Esophagus squamous epithelium (tissue), 5 donors: ENCODE data around the gene STAMBPL1. TPM values are rescaled to one million over a fixed set of nuclear protein-coding genes. Genes with fewer than 3 reads are reported as not detected.

Experiments used
- DNase-seq: peaks from one replicate; lab custom pipeline; 2025; lab: John Stamatoyannopoulos, UW
- H3K27ac ChIP-seq, 4 donors: fragments of 200-600 bp; sonication (generic); one replicate each; pipeline ENCODE4 v1.5.1; 2016 to 2019; ENCODE audit warnings: mild to moderate bottlenecking in 1 of 4
- H3K27me3 ChIP-seq, 4 donors: fragments of 200-600 bp; sonication (generic); 1 replicate in 3 of 4; 2 replicates in 1 of 4; pipeline versions ENCODE4 v1.5.1 to v1.6.0; 2017 to 2021; ENCODE audit warnings: antibody characterized with exemption in 1 of 4
- H3K36me3 ChIP-seq, 3 donors: fragments of 200-600 bp; sonication (generic); one replicate each; pipeline ENCODE4 v1.5.1; 2016 to 2019
- H3K4me1 ChIP-seq, 3 donors: fragments of 200-600 bp; sonication (generic); one replicate each; pipeline ENCODE4 v1.5.1; 2017 to 2019
- H3K4me3 ChIP-seq, 4 donors: fragments of 200-600 bp; sonication (generic); 1 replicate in 3 of 4; 2 replicates in 1 of 4; pipeline ENCODE4 v1.5.1; 2016 to 2019; ENCODE audit warnings: mild to moderate bottlenecking in 2 of 4, moderate library complexity in 1 of 4
- H3K9me3 ChIP-seq, 3 donors: fragments of 200-600 bp; sonication (generic); one replicate each; pipeline ENCODE4 v1.5.1; 2016 to 2019
- CTCF ChIP-seq, 6 experiments: fragments of 450-650 bp in 4 of 6; fragments of 200-600 bp in 2 of 6; sonication (generic) in 2 of 6; IDR thresholded peaks; one replicate each; pipeline ENCODE4 v1.5.1; 2016 to 2019; ENCODE audit warnings: antibody characterized with exemption in 6 of 6, mild to moderate bottlenecking in 4 of 6, moderate library complexity in 4 of 6
- POLR2A ChIP-seq, 4 donors: fragments of 450-650 bp; IDR thresholded peaks; one replicate each; pipeline ENCODE4 v1.6.1; 2017; ENCODE audit warnings: antibody characterized with exemption in 4 of 4, mild to moderate bottlenecking in 4 of 4, moderate library complexity in 3 of 4
- WGBS, 2 donors: methylation state at CpG; one replicate each; pipeline ENCODE4 v1.1.5; 2018; 5-methylcytosine and 5-hydroxymethylcytosine counted together
- intact Hi-C: fragments of 100-400 bp; cut with DNase I; formaldehyde crosslinking; loops from one replicate; pipeline ENCODE4 v1.15.0; 2022
- total RNA-seq, 4 donors: library from RNA; depleted of rRNA; stranded (reverse); fragments of >200 nt; gene quantifications; one replicate each; pipeline ENCODE4 v1.1.0, GENCODE V29; 2016
- donor health status: DM: yes; HTN: yes; CAD: no.

Gene STAMBPL1
- total RNA-seq, 4 donors from 2014 or later, result 3.5 to 21.0 (median 7.6) TPM

- TF ChIP-seq POLR2A (IDR thresholded peaks at IDR 0.05), result no peak
- TF ChIP-seq CTCF (IDR thresholded peaks at IDR 0.05), result no peak
- Histone ChIP-seq H3K4me3 (no peak overlapping the region), H3K4me1 (peaks cover 0 to 52% (median 0%) of the 10 kb centered on the region in 3 donors), H3K36me3 (no peaks in the 10 kb centered on the region), H3K27me3 (no peaks in the 10 kb centered on the region), H3K27ac (no peak overlapping the region), H3K9me3 (no peaks in the 10 kb centered on the region)
- intact Hi-C loops, result no loop called here
- no peak for DNase-seq
- 86 to 95% methylated on average over 3 of the region's 3 CpGs for WGBS, 2 donors
Measured at GRCh38 chr10:88840104-88840503, 39.9 kb upstream of the STAMBPL1 start.

- H3K27me3 ChIP-seq, result no peaks in the 10 kb centered on the region
- H3K4me1 ChIP-seq, result peaks cover 0 to 45% (median 0%) of the 10 kb centered on the region in 3 donors
- no peak for DNase-seq
- no peak overlapping the region for H3K27ac ChIP-seq
- intact Hi-C loops, result no loop called here
- WGBS, 2 donors, result 87 to 95% methylated on average over 4 to 5 of the region's 5 CpGs
- no peaks in the 10 kb centered on the region for H3K9me3 ChIP-seq
- TF ChIP-seq POLR2A (IDR thresholded peaks at IDR 0.05) (no peak), CTCF (IDR thresholded peaks at IDR 0.05) (no peak)
- H3K36me3 ChIP-seq, result no peaks in the 10 kb centered on the region
- no peak overlapping the region for H3K4me3 ChIP-seq
Measured at GRCh38 chr10:88840881-88841280, 39.2 kb upstream of the STAMBPL1 start.

GRCh38 chr10:88841316-88842111 is 38.5 kb upstream of the STAMBPL1 start:
- H3K27ac ChIP-seq, result no peak overlapping the region
- WGBS, 2 donors, result 58 to 69% methylated on average over 6 of the region's 6 CpGs

GRCh38 chr10:88843171-88843570 is 36.9 kb upstream of the STAMBPL1 start:
- WGBS, 2 donors, result 89 to 93% methylated on average over 4 of the region's 4 CpGs
- intact Hi-C loops, result no loop called here

More at GRCh38 chr10:88841316-88842111, 38.5 kb upstream of the STAMBPL1 start:
- Histone ChIP-seq H3K9me3 (no peaks in the 10 kb centered on the region), H3K36me3 (no peaks in the 10 kb centered on the region), H3K27me3 (no peaks in the 10 kb centered on the region), H3K4me3 (no peak overlapping the region), H3K4me1 (peaks cover 0 to 38% (median 0%) of the 10 kb centered on the region in 3 donors)
- intact Hi-C loops, result no loop called here
- TF ChIP-seq POLR2A (IDR thresholded peaks at IDR 0.05) (no peak), CTCF (IDR thresholded peaks at IDR 0.05) (no peak)
- no peak for DNase-seq

More at GRCh38 chr10:88843171-88843570, 36.9 kb upstream of the STAMBPL1 start:
- DNase-seq, result no peak
- no peak overlapping the region for H3K4me3 ChIP-seq
- TF ChIP-seq POLR2A (IDR thresholded peaks at IDR 0.05) (no peak), CTCF (IDR thresholded peaks at IDR 0.05) (no peak)
- peaks cover 0 to 24% (median 0%) of the 10 kb centered on the region in 3 donors for H3K4me1 ChIP-seq
- no peaks in the 10 kb centered on the region for H3K27me3 ChIP-seq
- no peaks in the 10 kb centered on the region for H3K36me3 ChIP-seq
- no peaks in the 10 kb centered on the region for H3K9me3 ChIP-seq
- no peak overlapping the region for H3K27ac ChIP-seq
